ENCODE data around the gene RIT2.
"Not testable (repeated sequence)": the region's sequence is repeated elsewhere in the genome, so short reads cannot be mapped to it uniquely, and the experiment has no call there.

DNA sequence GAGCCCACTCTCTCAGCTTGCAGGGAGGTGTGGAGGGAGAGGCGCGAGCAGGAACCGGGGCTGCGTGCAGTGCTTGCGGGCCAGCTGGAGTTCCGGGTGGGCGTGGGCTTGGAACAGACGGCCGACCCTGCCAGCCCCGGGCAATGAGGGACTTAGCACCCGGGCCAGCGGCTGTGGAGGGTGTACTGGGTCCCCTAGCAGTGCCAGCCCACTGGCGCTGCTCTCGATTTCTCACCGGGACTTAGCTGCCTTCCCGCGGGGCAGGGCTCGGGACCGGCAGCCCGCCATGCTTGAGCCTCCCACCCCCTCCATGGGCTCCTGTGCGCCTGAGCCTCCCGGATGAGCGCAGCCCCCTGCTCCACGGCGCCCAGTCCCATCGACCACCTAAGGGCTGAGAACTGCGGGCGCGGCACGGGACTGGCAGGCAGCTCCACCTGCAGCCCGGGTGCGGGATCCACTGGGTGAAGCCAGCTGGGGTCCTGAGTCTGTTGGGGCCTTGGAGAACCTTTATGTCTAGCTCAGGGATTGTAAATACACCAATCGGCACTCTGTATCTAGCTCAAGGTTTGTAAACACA, 320.2 kb downstream of the RIT2 start:
- not testable (repeated sequence) for TF ChIP-seq POLR2A (IDR thresholded peaks at IDR 0.05; ENCODE audit: low read depth, low read length); TAF1 (IDR thresholded peaks at IDR 0.05; ENCODE audit: borderline replicate concordance, low read depth, low read length); POLR2AphosphoS5 (IDR thresholded peaks at IDR 0.05; ENCODE audit: low read depth, low read length)
